ENCODE results near the gene SPSB4. TPM values are rescaled to one million over a fixed set of nuclear protein-coding genes. Genes with fewer than 3 reads are reported as not detected.

Gene SPSB4
- total RNA-seq, 2 donors from 2014 or later: 0.76 to 3.1 TPM

- intact Hi-C loops (cut with DNase I): no loop called here
- no peak for DNase-seq (ENCODE audit: low spot score)
Measured at GRCh38 chr3:141089339-141090152, 38.4 kb downstream of the SPSB4 start.

DNA sequence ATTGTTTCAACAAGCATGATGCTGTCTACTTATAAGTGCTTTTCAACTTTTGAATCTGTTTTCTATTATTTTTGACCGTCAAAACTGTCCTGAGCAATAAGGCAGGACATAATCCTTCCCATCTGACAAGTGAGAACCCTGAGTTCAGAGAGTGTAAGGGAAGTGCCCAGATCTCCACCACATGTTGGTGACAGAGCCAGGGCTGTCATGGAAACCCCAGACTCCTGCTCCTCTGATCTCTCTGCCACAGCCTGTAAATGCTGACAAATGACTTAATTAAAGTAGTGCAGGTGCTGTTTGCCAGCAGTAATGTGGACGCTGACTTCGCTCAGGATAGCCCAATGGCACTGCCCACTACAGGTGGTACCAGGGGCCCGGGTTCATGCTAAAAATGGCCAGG is 40.3 kb downstream of the SPSB4 start:
- intact Hi-C loops (cut with DNase I): no loop called here
- DNase-seq (ENCODE audit: low spot score): no peak

DNA sequence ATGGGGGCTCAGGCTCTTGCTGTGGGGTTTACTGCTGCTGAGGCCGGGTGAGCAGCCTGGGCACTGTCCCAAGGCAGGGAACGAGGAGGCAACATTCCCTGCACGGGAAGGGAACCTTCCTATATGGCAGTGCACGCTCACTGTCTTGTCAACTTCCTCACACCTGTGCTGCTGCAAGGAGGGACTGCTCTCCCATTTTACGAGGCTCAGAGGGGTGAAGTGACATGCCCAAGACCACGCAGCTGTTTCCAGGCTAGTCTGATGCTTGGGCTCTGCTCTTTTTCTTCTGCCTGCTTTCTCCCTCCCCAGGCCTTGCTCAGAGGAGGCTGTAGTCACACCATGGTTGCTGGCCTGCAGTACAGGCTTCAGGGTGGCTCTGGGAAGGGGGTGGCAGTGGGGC is 41.5 kb downstream of the SPSB4 start:
- no peak for DNase-seq (ENCODE audit: low spot score)
- intact Hi-C loops (cut with DNase I): no loop called here

GRCh38 chr3:141093397-141093796 is 42.2 kb downstream of the SPSB4 start:
- no peak for DNase-seq (ENCODE audit: low spot score)
- intact Hi-C loops (cut with DNase I): no loop called here

DNA sequence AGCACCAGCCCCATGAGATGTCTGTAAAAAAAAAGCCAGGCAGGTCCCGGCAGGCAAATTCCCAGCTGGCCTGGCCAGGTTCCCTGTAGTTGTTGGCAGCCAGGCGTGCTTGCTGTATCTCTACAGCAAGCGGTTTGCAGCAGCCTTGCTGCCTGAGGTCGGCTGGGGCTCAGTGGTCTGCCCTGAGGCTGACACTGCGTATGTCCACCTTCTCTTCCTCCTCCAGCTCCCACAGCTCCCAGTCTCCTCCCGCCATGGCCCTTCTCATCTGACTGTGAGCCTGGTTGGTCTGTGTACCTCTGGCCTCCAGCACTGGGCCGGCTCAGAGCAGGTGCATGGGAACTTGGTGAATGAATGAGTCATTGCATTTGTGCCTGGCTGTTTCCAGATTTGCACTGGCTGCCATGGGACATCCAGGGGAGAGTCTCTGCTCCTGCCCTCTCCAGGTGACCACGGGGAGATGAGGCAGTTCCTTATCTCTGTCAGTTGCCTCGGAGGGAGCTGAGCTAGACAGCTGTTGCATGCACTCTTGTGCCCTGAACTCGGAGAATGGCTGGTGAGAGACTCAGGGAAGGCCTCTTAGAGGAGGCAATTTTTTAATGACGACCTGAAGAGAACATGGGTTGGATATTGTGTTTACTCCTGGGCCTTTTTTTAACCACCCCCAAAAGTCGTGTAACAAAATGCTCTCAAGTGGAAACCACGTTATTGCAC is 43.0 kb downstream of the SPSB4 start:
- intact Hi-C loops (cut with DNase I): no loop called here

DNA sequence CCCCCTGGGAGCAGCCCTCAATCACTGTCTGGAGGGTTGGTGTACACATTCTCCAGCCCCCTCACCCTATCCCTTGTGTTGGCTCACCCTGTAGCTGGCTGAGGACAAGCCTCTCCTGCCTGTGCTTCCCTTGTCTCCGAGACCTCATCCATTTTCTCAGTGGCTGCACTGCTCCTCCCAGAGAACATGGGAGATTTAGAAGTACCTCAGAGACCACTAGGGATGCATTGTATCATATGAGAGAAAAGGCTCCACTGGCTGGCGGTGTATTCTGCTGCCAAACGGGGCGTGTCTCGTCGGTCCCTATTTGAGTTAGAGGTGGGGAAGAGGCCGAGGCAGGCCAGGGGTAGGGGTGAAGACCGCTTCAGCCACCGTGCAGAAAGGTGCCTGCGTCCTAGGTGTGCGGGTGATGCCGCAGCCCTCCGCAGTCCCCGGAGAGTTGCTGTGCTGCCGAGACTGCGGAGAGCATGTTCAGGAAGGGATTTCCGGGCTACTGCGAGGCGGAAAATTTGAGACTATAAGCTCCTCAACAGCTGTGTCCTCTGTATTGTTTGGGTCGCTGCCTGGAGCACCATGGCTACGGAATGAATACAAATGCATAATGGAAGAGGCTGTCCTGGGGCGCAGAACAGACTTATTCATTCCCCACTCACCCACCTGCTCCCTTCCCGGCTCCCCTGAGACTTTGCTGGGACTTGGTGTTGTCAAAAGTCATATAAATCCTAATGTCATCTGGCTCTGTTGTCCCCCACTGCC is 43.8 kb downstream of the SPSB4 start:
- intact Hi-C loops (cut with DNase I): no loop called here

More for the DNA sequence above, 43.0 kb downstream of the SPSB4 start:
- peak; percentile 82 for DNase-seq (ENCODE audit: low spot score)

GRCh38 chr3:141095546-141095937 is 44.4 kb downstream of the SPSB4 start:
- peak; percentile 46 for DNase-seq (ENCODE audit: low spot score)
- intact Hi-C loops (cut with DNase I): no loop called here

More for the DNA sequence above, 43.8 kb downstream of the SPSB4 start:
- peak; percentile 93 for DNase-seq (ENCODE audit: low spot score)

GRCh38 chr3:141096164-141096563 is 45.0 kb downstream of the SPSB4 start:
- intact Hi-C loops (cut with DNase I): no loop called here
- no peak for DNase-seq (ENCODE audit: low spot score)

DNA sequence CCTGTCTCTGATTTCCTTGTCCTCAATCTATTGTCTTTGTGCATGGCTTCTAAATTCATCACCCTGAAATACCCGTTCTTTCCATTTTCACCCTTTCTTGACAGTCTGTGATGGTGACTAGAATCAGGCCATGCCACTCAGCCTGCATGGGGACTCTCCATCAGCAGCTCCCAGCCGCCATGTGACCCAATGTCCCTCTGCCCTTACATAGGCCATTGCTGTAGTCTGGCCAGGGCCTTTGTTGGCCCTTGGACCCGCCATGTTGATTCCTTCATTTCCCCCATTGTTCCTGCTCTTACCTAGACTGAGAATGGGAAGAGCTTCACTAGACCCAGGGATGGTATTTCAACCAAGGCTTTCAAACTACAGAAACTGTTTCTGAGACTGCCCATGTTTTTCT is 45.8 kb downstream of the SPSB4 start:
- intact Hi-C loops (cut with DNase I): no loop called here
- DNase-seq (ENCODE audit: low spot score): peak; percentile 30

DNA sequence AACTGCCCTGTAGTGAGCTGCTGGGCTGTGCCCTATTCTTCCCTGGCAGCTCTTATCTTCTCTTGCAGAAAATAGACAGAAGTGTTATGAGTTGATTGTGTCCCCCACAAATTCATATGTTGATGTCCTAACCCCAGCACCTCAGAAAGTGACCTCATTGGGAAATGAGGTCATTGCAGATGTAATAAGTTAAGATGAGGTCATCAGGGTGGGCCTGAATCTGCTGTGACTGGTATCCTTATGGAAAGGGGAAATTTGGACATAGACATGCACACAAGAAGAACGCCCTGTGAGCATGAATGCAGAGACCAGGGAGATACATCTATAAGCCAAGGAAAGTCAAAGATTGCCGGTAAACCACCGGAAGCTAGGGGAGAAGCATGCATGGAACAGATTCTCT is 49.0 kb downstream of the SPSB4 start:
- intact Hi-C loops (cut with DNase I): loop anchor here in 1 of 2 donors (10.0 kb wide), 1 partner anchor 45 kb away; the partner anchor contains the start of gene SPSB4
- DNase-seq (ENCODE audit: low spot score): no peak

- peak; percentile 25 for DNase-seq (ENCODE audit: low spot score)
- intact Hi-C loops (cut with DNase I): loop anchor here in 1 of 2 donors (10.0 kb wide), 1 partner anchor 46 kb away; the partner anchor contains the start of gene SPSB4
Measured at GRCh38 chr3:141100531-141101320, 49.6 kb downstream of the SPSB4 start.

DNA sequence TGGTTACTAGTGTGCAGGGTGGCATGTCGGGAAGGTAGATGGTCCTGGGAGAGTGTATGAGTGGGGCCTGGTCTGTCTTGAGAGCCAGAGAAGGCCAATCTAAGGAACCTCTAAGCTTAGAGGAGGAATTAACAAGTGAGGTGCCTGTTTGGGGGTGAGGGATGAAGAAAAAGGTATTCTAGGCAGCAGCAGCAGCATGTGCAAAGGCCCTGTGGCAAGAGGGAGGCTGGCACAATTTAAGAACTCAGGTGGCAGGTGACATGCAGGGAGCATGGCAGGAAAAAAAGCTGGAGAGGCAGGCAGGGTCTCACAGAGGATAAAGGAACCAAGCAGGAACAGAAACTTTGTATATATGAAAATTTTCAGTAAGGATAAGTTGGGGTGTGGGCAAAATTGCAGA is 51.2 kb downstream of the SPSB4 start:
- intact Hi-C loops (cut with DNase I): loop anchor here in 1 of 2 donors (10.0 kb wide), 1 partner anchor 48 kb away; the partner anchor contains the start of gene SPSB4
- no peak for DNase-seq (ENCODE audit: low spot score)

DNA sequence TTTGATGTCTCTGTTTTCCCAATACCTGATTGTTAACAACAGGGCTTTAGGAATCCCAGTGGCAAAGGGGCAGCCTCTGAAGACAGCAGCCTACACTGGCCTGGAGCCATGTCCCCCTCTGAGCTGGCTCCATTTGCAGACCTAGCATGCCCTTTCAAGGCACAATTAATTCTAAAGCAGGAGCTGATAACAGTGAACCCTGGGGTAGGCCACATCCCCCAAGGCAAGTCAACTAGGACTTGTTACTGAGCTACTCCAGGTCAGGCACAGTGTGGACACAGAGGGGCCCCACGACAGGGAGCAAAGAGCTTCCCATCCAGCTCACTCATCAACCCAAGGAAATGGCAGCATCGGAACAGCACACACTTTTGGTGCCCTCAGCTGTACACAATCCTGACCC is 51.9 kb downstream of the SPSB4 start:
- intact Hi-C loops (cut with DNase I): loop anchor here in 1 of 2 donors (10.0 kb wide), 1 partner anchor 48 kb away; the partner anchor contains the start of gene SPSB4
- DNase-seq (ENCODE audit: low spot score): peak; percentile 38

DNA sequence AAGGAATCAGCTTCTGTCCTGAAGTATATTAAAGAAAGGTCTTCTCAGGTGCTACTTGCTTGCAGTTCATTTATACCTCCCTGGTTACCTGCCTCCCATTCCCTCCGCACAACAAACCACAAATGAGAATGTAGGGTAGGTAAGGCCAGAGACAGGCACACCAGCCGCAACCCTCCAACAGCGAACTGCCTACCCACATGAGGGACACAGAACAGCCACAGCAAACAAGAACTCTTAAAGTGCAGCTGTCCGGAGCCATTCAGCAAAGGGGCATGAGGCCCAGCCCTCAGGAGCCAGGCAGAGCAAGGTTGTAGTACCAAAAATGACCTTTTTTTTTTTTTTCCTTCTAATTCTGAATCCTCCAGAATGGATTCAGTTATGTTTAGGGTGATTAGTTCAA is 52.4 kb downstream of the SPSB4 start:
- DNase-seq (ENCODE audit: low spot score): peak; percentile 31
- intact Hi-C loops (cut with DNase I): loop anchor here in 1 of 2 donors (10.0 kb wide), 1 partner anchor 49 kb away; the partner anchor contains the start of gene SPSB4

DNA sequence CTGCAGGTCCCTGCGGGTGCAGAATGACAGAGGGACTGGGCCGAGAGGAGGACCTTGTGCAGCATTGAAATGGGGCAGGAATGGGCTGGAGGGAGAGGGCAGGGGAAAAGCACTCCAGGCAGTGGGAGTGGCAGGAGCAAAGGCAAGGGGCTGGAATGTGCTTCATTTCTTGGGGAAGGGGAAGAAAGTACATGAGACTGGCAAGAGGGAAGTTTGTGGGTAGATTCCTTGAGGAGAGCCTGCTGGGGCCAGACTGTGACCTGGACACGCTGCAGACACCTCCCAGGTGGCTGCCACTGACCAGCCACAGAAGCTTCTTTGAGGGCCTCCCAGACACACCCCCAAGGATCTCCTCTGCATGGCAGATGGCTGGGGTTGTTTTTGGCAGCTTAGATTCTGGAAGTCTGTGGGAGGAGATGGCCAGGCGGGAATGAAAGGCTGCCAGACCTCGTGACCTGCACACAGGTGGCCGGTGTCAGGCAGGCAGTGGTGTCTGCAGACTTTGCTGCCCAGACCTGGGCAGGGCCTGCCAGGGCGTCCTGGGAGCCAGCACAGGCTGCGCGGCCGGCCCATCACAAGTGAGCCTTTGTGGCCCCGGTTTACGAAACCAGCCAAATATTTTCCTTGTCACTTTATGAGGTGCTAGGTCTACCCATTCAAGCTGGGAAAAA is 53.1 kb downstream of the SPSB4 start:
- intact Hi-C loops (cut with DNase I): loop anchor here in 1 of 2 donors (10.0 kb wide), 1 partner anchor 49 kb away; the partner anchor contains the start of gene SPSB4
- peak; percentile 66 for DNase-seq (ENCODE audit: low spot score)

GRCh38 chr3:141105828-141106628 is 54.9 kb downstream of the SPSB4 start:
- peak; percentile 43 for DNase-seq (ENCODE audit: low spot score)
- intact Hi-C loops (cut with DNase I): loop anchor here in 1 of 2 donors (5.0 to 10.0 kb wide), 3 partner anchors 51 to 94 kb away; partner anchors contain the start of gene SPSB4

DNA sequence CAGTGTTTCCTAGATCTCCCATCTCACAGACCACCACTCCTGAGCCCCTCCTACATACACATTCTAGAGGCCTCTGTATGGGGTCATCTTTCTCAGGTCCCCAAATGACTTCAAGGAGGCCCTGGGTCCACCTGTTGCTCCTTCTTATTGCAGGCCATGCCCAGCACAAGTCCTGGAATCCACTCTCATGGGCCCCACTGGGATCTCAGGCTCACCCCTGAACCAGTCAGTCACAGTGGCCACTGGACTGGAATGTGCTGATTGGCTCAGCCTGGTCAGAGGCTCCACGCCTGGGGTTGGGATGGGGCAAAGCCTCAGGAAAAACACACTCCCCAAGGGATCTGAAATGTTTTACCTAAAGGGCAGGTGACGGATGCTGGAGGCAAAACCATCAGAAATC is 55.7 kb downstream of the SPSB4 start:
- DNase-seq (ENCODE audit: low spot score): peak; percentile 61
- intact Hi-C loops (cut with DNase I): loop anchor here in 1 of 2 donors (5.0 to 10.0 kb wide), 3 partner anchors 52 to 95 kb away; partner anchors contain the start of gene SPSB4

All from posterior vena cava (tissue), 2 donors.